Activated CD8-positive, alpha-beta memory T cell treated with anti-CD3 and anti-CD28 coated beads for 1 hour (primary cell): Measurements from ENCODE around the gene UGT2B10.
"Not testable (repeated sequence)": the region's sequence is repeated elsewhere in the genome, so short reads cannot be mapped to it uniquely, and the experiment has no call there.

Experiments used
- DNase-seq, 2 donors: peaks; one replicate each; pipeline ENCODE4 v3.0.0-alpha.2; 2020; ENCODE audit warnings: low read depth in 1 of 2; ENCODE audit errors: extremely low read depth in 1 of 2

Gene UGT2B10

DNA sequence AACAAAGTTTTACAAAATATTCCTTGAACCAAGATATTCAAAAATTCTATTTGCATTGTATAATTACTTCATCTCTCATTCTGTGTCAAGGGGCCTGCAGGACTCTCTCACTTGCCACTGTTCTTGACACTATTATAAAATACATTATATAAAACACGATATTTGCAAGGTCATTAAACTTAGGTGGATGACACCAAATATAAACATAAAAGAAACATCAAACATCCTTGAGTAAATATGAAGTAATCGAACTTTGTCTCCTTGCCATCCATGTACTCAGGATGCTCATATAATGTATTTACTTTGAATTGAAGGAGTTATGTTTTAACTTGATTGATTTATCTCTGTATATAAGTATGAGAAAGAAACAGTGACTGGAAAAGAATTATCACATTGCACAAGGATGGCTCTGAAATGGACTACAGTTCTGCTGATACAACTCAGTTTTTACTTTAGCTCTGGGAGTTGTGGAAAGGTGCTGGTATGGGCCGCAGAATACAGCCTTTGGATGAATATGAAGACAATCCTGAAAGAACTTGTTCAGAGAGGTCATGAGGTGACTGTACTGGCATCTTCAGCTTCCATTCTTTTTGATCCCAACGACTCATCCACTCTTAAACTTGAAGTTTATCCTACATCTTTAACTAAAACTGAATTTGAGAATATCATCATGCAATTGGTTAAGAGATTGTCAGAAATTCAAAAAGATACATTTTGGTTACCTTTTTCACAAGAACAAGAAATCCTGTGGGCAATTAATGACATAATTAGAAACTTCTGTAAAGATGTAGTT is at the start of gene UGT2B10:
Gene UGT2B10 (plus strand): TSS at position 378 of the 793 bp plus-strand sequence. CDS start 26 bp downstream, at position 404.
- DNase-seq, result not testable (repeated sequence)

DNA sequence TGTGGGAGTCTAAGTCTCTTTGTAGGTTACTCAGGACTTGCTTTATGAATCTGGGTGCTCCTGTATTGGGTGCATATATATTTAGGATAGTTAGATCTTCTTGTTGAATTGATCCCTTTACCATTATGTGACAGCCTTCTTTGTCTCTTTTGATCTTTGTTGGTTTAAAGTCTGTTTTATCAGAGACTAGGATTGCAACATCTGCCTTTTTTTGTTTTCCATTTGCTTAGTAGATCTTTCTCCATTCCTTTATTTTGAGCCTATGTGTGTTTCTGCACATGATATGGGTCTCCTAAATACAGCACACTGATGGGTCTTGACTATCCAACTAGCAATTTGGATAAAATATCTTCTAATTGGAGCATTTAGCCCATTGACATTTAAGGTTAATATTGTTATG is 44.0 kb upstream of the UGT2B10 start:
- not testable (repeated sequence) for DNase-seq

DNA sequence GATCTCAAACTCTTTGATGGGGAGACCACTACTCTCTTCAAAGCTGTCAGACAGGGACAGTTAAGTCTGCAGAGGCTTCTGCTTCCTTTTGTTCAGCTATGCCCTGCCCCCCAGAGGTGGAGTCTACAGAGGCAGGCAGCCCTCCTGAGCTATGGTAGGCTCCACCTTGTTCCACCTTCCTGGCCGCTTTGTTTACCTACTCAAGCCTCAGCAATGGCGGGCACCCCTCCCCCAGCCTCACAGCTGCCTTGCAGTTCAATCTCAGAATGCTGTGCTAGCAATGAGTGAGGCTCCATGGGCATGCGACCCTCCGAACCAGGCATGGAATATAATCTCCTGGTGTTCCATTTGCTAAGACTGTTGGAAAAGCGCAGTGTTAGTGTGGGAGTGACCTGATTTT is 42.1 kb upstream of the UGT2B10 start:
- DNase-seq, result no peak

DNA sequence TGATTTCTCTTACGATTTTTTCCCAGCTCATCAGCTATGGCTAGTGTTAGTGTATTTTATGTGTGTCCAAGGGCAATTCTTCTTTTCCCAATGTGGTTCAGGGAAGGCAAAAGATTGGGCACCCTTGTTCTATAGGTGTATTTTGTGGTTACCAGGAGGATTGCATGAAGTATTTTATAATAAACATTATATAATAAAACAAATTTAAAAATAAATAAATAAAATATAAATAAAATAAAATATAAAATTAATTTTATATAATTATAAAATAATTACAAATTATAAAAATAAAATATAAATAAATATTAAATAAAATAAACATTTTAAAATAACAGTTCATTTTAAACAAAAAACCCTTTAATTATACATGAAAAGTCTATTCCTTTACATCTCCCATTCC is 35.6 kb upstream of the UGT2B10 start:
- DNase-seq, result no peak

DNA sequence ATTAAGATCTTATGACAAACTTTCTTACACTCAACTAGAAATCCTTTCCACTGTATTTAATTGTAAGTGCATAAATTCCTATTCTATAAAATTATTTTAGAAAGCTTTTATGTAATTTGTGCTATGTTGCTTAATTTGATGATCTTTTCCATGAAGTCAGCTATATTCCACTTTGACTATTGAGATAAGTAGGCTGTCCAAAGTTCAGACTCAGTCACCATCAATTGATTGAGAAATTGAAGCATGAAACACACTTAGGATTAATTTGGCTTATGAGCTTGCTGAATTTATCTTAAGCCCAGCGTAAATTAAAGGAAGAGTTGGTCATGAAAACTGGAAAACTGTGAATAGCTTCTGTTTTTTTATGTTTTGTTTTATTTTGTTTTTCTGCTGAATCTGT is 18.7 kb upstream of the UGT2B10 start:
- DNase-seq, result no peak

DNA sequence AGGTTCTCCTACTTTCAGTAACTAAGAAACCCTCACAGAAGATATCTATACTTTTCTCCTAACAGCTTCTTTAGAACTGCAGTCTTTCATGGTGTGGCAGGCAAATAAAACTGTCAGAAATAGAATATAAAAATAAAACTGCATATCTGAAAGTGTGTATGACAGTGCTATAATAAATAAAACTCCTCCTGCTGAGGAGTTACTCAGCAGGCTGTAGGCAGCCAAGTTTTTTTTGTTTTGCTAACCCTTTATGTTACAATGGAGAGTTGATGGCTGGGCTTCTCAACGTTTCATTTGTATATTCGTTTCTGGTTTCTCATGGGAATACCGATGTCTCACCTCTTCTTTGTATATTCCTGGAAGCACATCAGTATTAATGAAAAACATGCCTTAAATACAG is 18.2 kb upstream of the UGT2B10 start:
- DNase-seq, result no peak

DNA sequence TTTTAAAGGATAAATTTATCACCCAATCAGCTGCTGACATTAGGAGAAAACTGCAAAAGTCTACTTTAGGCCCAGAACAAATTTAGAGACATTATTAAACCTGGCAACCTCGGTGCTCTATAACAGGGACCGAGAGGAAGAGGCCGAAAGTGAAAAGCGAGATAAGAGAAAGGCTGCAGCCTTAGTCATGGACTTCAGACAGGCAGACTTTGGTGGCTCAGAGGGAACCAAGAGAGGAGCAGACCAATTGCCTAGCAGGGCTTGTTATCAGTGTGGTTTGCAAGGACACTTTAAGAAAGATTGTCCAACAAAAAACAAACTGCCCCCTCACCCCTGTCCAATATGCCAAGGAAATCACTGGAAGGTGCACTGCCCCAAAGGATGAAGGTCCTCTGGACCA is 12.8 kb upstream of the UGT2B10 start:
- no peak for DNase-seq

DNA sequence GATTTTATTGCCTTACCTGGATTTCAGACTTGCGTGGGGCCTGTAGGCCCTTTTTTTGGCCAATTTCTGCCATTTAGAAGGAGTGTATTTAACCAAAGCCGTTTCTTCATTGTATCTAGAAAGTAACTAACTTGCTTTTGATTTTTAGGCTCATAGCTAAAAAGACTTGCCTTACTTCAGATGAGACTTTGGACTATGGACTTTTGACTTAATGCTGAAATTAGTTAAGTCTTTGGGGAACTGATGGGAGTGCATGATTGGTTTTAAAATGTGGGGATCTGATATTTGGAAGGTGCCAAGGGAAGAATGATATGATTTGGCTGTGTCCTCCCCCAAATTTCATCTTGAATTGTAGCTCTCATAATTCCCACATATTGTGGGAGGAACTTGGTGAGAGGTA is 7.7 kb upstream of the UGT2B10 start:
- DNase-seq, result no peak

DNA sequence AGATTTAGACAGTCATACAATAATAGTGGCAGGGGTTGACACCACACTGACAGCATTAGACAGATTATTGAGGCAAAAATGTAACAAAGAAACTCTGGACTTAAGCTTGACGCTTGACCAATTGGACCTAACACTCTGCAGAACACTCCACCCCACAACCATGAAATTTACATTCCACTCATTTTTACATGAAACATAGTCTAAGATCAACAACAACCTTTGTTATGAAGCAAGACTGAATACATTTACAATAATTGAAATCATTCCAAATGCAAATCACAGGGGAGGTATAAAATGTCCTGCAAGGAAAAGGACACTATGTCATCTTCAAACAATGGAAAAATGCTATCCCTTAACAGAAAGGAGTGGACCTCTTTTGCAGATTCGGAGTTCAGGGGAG is 4.9 kb upstream of the UGT2B10 start:
- DNase-seq, result no peak

DNA sequence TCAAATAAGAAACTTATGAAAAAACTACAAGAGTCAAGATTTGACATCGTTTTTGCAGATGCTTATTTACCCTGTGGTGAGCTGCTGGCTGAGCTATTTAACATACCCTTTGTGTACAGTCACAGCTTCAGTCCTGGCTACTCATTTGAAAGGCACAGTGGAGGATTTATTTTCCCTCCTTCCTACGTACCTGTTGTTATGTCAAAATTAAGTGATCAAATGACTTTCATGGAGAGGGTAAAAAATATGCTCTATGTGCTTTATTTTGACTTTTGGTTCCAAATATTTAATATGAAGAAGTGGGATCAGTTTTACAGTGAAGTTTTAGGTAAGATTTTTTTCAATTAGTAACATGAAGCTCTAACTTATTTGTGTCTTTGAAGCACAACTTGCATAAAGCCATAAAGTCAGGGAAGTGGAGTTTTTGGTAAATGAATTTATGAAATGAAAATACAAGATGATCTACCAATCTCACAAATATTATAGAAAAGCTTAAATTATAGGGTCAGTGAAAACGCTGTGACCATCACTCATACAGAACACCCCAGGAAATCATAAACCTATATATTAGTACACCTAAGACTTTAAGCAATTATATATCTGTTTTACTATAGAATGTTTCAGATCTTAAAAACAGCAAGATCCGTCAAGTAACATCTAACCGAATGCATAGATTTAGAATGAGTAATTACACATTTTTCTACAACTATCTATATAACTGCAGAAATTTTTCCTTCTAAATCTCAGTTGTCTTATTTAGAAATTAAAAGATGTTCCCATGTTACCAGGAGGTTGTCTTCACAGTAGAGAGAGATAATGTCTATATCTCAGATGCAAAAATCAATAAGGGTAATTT is 844 bp downstream of the UGT2B10 start:
- not testable (repeated sequence) for DNase-seq

DNA sequence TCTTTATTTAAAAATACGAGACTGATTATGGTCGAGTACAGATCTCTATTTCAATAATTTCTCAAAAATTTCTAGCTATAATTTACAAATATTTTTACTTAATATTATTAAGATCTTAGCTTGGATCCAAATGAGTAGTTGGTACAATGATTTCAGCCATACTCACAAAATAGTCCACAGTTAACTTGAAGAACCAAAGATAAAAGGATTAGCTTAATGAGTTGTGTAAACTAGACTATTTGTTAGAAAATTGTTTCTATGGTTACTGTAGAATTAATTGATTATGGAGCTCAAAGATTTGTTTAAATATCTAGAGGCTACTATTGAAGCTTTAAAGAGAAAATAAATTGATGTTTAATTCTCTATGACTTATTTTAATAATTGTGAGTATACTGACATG is 1.6 kb downstream of the UGT2B10 start:
- no peak for DNase-seq

DNA sequence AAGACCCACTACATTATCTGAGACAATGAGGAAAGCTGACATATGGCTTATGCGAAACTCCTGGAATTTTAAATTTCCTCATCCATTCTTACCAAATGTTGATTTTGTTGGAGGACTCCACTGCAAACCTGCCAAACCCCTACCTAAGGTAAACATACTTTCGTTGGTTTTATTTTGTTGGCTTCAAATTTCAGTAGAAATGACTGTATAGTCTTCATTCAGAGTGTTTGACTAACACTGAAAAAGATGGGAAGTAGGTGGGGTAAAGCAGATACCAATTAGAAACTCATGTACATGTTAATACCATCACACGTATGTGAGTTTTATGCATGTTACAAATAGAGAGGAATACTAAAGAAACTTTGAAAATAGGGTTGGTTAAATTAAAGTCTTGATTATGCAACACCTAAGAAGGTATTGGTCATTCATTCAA is 2.3 kb downstream of the UGT2B10 start:
- DNase-seq, result not testable (repeated sequence)

DNA sequence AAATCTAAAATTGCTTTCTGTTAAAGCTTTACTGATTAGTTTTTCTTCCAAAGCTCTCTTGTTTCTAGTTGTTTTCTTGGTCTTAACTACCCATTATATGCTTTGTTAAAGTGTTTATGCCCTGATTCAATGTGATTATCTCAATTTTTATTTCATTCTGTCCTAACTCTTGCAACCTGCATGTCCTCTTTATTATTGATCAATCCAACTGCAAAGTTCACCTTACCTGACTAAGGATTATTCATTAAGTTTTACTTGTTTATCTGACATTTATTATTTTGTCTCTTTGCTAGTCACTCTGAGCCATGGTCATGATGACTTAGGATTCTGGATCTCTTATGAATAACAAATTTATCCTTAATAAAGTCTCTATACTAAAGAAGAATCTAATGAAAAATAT is 15.8 kb downstream of the UGT2B10 start:
- no peak for DNase-seq

DNA sequence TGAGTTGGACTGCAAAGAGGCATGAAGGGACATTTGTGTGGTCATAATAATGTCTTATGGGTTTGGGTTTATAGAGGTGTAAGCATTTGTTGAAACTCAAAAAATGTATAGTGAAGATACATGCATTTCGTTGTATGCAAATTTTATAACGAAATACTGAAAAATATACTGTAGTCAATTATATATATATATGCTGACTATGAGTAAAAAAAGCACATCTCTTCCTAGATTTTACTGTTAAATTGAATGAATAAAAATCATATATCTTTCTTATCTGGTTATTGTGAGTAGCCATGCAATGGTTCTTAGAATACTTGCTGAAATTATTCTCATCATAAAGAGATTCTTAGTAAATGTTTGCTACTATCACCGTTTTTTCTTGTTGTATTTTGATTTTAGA is 34.5 kb downstream of the UGT2B10 start:
- DNase-seq, result no peak

DNA sequence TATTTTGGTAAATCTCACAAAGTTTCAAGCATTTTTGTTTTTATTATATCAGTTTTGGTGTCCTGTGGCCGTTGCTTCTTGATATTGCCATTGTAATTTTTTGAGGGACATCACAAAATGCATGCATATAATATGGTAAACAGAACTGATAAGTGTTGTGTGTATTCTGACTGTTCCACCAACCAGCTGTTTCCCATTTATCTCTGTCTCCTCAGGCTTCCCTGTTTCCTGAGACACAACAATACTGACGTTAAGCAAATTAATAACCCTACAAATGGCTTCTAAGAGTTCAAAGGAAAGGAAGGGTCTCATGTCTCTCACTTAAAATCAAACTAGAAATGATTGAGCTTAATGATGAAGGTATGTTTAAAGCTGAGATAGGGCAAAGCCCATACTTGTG is 40.0 kb downstream of the UGT2B10 start:
- DNase-seq, result no peak

DNA sequence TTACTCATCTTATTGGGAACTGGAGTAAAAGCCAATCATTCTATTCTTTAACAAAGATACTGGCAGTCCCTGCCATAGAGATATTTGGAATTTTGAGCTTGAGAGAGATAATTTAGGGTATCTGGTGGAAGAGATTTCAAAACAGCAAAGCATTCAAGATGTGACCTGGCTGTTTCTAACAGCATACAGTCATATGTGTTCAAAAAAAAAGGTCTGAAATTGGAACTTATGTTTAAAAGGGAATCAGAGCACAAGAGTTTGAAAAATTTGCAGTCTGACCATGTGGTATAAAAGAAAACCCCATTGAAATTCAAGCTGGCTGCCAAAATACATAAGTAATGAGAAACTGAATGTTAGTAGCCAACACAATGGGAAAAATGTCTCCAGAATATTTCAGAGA is 42.2 kb downstream of the UGT2B10 start:
- DNase-seq, result no peak

DNA sequence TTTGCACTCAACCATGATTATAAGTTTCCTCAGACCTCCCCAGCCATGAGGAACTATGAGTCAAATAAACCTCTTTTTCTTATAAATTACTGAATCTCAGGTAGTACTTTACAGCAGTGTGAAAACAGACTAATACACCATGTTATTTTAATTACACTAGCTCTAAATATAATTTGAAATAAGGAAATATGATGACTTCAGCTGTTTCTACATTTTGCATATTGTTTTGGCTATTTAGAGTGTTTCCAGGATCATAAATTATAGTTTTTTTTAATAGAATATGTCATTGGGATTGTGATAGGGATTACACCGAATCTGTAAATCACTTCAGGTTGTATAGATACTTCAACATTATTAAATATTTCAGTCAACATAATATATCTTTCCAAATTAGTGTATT is 43.9 kb downstream of the UGT2B10 start:
- DNase-seq, result no peak

DNA sequence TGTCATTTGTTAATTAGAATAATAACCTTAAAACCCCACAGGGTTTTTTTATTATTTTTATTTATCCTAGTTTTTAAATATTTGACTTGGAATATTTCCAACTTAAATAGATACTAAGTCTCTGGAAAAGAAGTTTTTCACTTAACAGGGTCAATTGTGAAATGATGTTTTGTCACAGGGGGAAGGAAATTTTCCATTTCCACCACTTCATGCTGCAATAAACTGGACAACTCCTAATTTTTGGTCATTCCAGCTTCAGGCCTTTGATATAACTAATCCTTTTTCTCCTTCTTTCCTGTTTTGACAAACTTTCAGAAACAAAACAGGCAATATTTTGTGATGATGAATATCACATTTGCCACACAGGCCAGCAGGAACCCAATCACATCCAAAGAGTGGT is 45.3 kb downstream of the UGT2B10 start:
- no peak for DNase-seq

DNA sequence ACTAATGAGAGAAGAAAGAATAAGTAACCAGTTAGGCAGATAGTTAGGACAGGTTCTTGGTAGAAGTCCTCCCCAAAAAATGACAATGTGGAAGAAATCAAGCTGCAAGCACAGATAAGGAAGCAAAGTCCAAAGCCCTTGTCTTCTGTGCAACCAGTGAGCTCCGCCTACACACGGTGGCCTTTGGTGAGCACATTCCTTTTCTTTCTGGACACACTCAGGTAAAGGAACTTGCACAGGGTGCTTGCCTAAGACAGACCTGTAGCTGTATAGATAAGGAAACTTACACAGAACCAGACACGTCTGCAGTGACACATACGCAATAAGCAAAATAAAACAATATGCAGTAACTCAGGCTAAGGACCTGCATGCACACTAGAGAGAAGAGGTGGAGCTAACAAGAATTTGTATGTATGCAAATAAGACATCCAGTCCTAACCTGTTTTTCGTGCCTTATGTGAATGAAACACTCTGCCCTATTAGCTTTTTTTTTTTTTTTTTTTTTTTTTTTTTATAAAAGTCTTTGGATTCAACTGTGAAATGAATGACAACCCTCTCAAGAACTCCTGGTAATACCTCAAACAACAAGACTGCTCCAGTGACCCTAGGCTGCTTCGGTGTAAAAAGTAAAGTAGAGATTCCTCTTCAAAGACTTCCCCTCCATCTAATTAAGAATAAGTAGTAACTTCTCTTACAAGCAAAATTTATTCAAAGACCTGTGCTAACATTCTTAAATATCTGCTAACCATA is 48.8 kb downstream of the UGT2B10 start:
- DNase-seq, result no peak

DNA sequence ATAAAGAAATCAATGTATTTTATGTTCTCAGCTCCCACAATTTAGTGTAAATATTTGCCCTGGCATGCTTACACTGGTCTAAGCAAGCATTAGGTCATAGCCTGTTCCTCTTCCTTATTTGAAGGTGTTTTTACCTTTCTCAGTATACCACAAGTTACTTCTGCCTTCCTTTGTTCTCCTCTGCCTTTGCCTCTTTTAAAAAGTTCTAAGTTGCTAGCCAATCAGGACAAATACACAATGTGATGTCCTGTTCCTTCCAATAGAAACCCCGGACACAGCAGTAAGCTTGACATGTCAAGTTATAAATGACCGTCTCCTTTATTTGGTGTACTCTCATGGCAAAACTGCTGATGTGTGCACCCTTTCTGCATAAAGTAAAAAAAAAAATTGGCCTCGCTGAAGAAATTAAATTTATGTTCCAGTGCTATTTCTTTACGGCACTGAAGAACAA is 49.4 kb downstream of the UGT2B10 start:
- no peak for DNase-seq

DNA sequence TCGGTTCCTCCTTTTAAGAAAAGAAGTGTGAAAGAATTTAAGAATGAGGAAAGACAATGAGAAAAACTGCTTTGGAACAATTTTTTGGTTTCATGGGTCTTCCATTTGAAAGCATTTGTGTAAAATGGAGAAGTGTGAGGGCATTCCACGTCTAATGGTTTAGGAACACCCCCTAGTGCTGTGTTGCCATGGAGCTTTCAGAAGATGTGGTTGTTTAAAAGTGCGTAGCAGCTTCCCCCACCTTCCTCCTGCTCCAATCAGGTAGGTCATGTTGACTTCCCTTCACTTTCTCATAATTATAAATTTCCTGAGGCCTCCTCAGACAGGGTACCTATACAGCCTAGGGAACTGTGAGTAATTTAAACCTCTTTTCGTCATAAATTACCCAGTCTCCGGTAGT is 50.0 kb downstream of the UGT2B10 start:
- DNase-seq, result no peak
